ENCODE data around the gene ACAD9.
"Not testable (repeated sequence)": the region's sequence is repeated elsewhere in the genome, so short reads cannot be mapped to it uniquely, and the experiment has no call there.

Gene ACAD9

GRCh38 chr3:128859630-128860029, 19.8 kb upstream of the ACAD9 start:
- DNase-seq: no peak

GRCh38 chr3:128861491-128861890, 17.9 kb upstream of the ACAD9 start:
- no peak for DNase-seq

DNA sequence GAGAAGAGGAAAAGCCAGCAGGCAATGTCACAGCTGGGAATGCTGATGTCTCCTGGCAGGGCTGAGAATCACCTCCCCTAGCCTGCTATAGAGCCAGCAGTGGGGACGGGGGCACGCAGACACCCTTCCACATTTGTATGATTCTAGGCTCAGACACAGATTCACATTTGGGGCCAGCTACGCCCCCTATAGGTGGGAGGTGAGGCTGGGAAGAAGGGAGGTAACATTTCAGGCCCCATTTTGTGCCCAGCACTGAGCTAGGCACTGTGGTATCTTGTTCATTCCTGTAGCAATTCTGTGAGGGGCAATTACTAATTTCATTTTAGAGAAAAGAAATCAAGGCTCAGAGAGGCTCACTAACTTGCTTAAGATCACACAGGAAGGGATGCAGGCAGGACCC, 15.9 kb upstream of the ACAD9 start:
- DNase-seq: peak in 2 of 58 donors; percentile 2 to 5

DNA sequence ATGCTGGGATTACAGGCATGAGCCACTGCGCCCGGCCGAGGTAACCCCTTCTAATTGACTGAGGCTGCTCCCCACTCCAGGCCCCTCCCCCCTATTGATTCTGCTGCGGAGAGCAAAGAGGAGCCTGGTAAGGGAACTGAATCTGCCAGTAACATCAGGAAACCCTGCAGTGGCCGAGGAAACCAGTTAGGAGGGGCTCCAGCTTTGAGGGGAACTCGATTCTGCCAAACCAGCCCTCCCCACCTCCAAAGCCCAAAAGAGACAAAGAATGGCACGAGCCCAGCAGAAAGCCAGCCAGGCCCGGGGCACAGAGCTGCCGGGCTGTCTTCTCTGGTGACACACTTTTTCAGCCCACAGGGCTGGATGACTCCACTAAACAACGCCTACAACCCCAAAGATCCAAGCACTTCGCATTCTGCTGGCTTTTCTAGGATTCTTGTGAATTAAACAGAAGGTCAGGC, 15.0 kb upstream of the ACAD9 start:
- peak in 56 of 58 donors; percentile 6 to 82 (median 62) for DNase-seq

DNA sequence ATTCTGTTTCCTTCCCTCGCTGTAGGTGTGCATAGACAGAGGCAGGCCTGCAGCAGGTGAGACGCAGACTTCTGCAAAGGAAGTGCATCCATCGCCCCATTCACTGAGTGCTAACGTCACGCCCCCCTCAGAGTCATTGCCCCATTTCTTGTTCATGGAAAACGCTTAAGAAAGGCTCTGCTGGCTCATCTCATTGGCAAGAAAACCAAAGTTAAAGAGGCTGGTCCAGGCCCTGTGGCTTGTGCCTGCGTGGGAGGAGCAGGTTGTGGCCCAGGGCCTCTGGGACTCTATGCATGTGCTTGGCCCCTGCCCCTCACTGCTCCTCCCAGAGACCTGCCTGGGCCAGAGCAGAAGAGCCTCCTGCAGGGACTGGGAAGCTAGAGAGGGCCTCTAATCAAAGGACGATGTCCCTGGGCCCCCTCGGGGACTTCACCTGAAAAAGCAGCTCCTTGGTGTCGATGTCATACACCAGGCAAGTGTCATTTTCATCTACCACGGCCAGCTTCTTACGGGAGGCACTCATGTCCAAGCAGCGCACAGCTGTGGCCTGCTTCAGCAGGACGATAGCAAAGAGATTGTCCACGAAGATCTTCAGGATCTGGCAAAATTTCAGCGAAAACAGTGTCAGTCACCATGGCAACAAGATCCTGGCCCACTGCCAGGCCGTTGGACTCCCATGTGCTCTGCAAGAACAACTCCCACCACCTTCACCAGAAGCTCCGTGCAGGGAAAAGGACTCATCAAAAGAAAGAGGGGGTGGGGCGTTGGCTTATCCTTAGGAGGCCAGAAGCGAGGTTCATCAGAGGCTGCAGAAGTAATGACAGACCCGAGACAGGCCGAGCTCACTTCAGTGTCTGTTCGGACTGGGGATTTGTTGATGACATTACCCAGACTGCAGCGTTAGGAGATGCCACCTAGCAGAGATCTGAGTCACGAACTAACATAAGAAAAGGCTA, 14.3 kb upstream of the ACAD9 start:
- DNase-seq: peak in 50 of 58 donors; percentile 5 to 80 (median 44)

DNA sequence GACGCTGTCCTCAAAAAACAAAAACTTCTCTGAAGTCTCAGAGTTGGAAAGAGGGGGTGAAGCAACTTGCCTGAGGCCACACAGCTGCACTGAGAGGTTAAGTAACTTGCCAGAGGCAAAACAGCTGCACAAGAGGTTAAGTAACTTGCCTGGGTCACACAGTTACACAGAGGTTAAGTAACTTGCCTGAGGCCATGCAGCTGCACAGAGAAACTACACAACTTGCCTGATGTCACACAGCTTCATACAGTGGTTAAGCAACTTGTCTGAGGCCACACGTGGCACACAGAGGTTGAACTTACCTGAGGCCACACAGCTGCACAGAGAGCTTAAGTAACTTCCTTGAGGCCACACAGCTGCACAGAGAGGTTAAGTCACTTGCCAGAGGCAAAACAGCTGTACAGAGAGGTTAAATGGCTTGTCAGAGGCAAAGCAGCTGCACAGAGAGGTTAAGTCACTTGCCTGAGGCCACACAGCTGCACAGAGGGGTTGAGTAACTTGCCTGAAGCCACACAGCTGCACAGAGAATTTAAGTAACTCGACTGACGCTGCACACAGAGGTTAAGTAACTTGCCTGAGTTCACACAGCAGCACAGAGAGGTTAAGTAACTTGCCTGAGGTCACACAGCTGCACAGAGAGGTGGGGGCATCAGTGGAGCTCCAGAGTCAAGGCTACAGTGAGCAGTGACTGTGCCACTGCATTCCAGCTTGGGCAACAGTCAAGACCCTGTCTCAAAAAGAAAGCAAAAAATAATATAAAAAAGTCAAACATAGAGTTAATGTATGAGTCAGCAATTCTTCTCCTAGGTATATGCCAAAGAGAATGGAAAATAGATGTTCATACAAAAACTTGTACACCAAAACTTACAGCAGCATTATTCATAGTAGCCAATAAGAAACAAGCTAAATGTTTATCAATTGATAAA, 12.0 kb upstream of the ACAD9 start:
- no peak for DNase-seq

- DNase-seq: no peak
These were observed 9.1 kb upstream of the ACAD9 start for GRCh38 chr3:128870347-128870746.

GRCh38 chr3:128872282-128872681, 7.1 kb upstream of the ACAD9 start:
- DNase-seq: no peak

DNA sequence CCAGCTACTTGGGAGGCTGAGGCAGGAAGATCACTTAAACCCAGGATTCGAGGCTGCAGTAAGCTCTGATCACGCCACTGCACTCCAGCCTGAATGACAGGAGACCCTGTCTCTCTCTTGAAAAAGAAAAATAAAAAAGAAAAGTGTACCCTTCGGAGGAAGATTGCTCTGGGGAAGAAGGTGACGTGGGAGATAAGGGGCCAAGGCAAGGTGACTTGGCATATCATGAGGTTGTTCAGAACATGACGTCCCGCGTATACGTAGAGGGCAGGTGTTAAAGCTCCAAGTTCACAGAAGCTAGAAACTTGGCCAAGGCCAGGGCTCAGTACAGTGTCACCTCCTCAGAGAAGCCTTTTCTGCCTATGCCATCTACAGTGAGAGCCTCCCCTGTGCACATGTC, 6.7 kb upstream of the ACAD9 start:
- no peak for DNase-seq

- no peak for DNase-seq
These were observed 6.0 kb upstream of the ACAD9 start for GRCh38 chr3:128873244-128874022.

- no peak for DNase-seq
These were observed 4.8 kb upstream of the ACAD9 start for GRCh38 chr3:128874481-128875180.

DNA sequence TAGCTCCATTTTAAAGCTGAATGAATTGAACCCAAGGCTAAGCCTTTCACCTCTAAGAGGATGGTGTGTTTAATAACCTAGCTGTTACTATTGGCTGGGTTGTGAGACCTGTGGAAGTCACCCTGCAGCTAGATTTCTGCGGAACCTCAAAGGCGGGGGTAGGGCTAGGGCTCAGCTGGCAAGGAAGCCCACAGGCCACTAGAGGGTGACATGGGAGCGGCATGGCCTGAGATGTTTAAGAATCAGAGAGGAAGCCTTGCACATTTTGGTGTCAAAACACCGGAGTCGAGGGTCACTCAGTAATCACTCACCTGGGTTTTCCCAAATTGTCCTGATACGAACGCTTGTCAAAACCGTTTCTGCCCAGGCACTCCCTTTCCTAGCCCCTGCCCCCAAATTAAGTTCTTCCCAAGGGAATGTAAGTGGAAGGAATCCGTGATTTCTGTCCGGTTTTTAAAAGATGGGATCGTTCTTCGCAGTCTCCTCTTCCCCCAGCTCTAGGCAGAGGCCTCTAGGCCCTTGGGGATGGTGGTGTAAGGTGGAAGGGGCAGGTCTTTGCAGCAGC, 3.8 kb upstream of the ACAD9 start:
- peak in 16 of 58 donors; percentile 3 to 34 (median 8) for DNase-seq

- DNase-seq: no peak
These were observed 1.4 kb upstream of the ACAD9 start for GRCh38 chr3:128878011-128878457.

DNA sequence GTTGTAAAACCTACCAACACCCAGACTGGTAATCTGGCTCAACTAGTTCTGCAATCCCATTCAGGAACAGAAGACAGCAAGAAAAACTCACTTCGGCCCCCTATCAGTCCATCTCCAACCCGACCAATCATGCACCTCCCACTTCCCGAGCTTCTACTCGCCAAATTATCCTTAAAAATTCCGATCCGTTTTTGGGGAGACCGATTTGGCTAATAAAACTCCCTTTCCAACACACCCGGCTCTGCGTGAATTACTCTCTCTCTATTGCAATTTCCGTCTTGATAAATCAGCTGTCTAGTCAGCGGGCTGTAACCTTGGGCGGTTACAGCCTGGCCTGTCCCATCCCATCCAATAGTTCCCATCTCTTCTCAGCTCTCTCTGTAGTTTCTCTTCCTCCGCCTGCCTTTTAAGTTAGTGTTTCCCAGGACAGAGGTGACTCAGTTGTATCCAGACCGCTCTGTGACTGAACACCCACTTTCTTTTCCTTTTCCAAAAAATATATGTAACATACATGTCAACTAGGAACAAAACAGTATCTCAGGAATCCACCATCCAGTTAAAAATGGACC, 780 bp upstream of the ACAD9 start:
- peak in 7 of 58 donors; percentile 8 to 34 (median 19) for DNase-seq

- peak in 1 of 58 donors; percentile 35 for DNase-seq
These were observed 571 bp downstream of the ACAD9 start for GRCh38 chr3:128879991-128880390.

DNA sequence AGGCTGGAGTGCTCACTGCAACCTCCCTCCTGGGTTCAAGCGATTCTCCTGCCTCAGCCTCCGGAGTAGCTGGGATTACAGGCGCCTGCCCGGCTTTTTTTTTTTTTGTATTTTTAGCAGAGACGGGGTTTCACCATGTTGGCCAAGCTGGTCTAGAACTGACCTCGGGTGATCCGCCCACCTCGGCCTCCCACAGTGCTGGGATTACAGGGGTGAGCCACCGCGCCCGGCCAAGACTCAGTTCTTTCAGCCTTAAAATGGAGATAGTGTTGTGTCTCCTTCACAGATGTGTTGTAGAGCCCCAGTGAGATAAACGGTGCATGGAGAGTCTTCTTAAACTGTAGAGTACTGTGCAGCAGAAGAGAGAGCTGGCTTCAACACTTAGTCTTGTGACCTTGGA, 1.0 kb downstream of the ACAD9 start:
- not testable (repeated sequence) for DNase-seq

DNA sequence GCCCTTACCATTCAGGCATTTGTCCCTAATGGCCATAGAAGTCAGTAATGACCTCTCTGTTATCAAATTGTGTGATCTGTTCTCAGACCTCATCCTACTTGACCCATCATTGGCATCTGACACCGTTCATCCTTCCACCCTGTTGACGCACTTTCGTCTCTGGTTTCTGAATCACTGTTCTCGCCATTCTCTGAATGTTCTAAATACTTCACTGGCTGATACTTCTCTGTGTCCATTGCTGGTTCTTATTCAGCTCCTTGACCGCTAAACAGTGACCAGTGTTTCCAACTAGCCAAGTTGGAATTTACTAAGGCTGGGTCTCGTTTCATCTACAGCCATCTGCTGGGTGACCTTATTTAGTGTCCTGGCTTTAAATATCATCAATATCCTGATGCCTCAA, 2.2 kb downstream of the ACAD9 start:
- no peak for DNase-seq

DNA sequence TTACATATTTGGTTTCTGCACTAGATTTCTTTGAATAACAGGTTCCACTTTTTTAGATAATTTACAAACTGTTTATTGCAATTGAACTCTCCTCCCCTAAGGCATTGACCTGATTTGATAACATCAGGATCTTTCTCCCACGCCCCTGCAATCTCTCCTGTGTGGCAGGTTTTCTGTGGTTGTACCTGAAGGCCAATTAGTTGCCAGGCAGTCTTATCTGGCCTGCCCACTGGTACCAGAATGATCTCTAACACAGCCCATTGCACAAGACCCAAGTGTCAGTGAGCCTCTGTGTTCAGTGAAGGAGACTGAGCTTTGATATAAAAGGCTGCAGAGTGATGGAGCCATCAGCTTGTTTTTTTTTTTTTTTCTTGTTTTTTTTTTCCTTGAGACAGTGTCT, 3.3 kb downstream of the ACAD9 start:
- no peak for DNase-seq

DNA sequence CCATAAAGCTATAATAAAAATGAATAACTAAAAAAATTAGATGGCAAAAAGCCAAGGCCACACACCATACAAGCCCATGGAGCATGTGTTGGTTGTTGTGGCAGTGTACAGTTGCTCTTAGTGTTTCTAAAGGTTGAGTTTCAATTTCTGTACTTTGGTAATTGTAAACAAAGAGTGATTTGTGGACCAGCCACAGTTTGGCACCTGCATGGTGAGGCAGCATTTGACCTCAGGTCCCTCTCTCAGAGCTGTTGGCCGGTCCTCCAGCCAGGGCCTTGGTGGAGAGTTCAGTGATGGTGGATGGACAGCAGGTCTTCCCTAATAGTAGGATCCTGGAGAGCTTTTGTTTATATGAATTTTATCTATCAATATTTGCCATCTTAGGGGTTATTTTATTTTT, 5.6 kb downstream of the ACAD9 start:
- DNase-seq: no peak

Measured in anterior cingulate cortex (tissue), 58 donors.